Measurements from ENCODE around the gene ZNF407.

GRCh38 chr18:74760436-74760835, 162.8 kb downstream of the ZNF407 start:
- TF ChIP-seq POLR2A (IDR thresholded peaks at IDR 0.05) (no peak), POLR2AphosphoS5 (IDR thresholded peaks at IDR 0.05) (no peak), CTCF (IDR thresholded peaks at IDR 0.05) (no peak)
